Loucy (cell line): ENCODE results near the gene ZNF518A.

Experiments used
- CTCF ChIP-seq: fragments of 200-600 bp; sonication (generic); conservative IDR thresholded peaks from 2 replicates; pipeline ENCODE4 v1.5.1; 2014; ENCODE audit warnings: mild to moderate bottlenecking, antibody characterized with exemption, low read length
- EZH2phosphoT487 ChIP-seq: fragments of 200-600 bp; IDR thresholded peaks from 2 replicates; pipeline ENCODE4 v1.6.1; 2018; ENCODE audit warnings: antibody characterized with exemption, mild to moderate bottlenecking, moderate library complexity, borderline replicate concordance

GRCh38 chr10:96118604-96119450 lies 11.3 kb upstream of the ZNF518A start:
- TF ChIP-seq EZH2phosphoT487 (no peak), CTCF (no peak)
